Daoy (cell line): ENCODE data around the gene DNAAF8. TPM values are rescaled to one million over a fixed set of nuclear protein-coding genes. Genes with fewer than 3 reads are reported as not detected.

ENCODE experiments used
- DNase-seq: peaks from one replicate; pipeline ENCODE4 v3.0.0-alpha.2; 2015; ENCODE audit warnings: low read depth
- total RNA-seq: library from RNA; depleted of rRNA; stranded (reverse); fragments of >200 nt; shearing (Covaris generic); gene quantifications from 2 replicates; pipeline ENCODE4 v1.2.3, GENCODE V29; 2014

DNAAF8 gene
- total RNA-seq, 1 experiment from 2014 or later: 0.74 TPM

GRCh38 chr16:4752351-4753100, 18.2 kb downstream of the DNAAF8 start:
- DNase-seq: no peak

- no peak for DNase-seq
Observed at GRCh38 chr16:4753227-4753626, 18.9 kb downstream of the DNAAF8 start.

GRCh38 chr16:4754865-4755264, 20.5 kb downstream of the DNAAF8 start:
- DNase-seq: no peak

- no peak for DNase-seq
Observed at GRCh38 chr16:4755687-4756086, 21.4 kb downstream of the DNAAF8 start.

GRCh38 chr16:4760221-4760910, 26.0 kb downstream of the DNAAF8 start:
- DNase-seq: no peak

- DNase-seq: no peak
Observed at GRCh38 chr16:4762205-4762604, 27.9 kb downstream of the DNAAF8 start.

GRCh38 chr16:4763791-4764190, 29.5 kb downstream of the DNAAF8 start:
- DNase-seq: no peak

GRCh38 chr16:4765511-4766474, 31.5 kb downstream of the DNAAF8 start:
- no peak for DNase-seq

- DNase-seq: peak; percentile 96
Observed at GRCh38 chr16:4766875-4767628, 32.7 kb downstream of the DNAAF8 start, which contains the start of gene ZNF500. TSS of gene ZNF500 (minus strand) at chr16:4767162. CDS start at chr16:4765978, 1,184 bp downstream.

- DNase-seq: peak; percentile 26
Observed at GRCh38 chr16:4767872-4768548, 33.7 kb downstream of the DNAAF8 start.

GRCh38 chr16:4768549-4769305, 34.4 kb downstream of the DNAAF8 start:
- DNase-seq: peak; percentile 96

GRCh38 chr16:4769306-4769638, 34.9 kb downstream of the DNAAF8 start:
- DNase-seq: no peak

- no peak for DNase-seq
Observed at GRCh38 chr16:4771646-4772045, 37.3 kb downstream of the DNAAF8 start.

- no peak for DNase-seq
Observed at GRCh38 chr16:4772351-4772750, 38.0 kb downstream of the DNAAF8 start.

GRCh38 chr16:4775005-4775404, 40.7 kb downstream of the DNAAF8 start:
- no peak for DNase-seq

GRCh38 chr16:4776141-4776705, 41.9 kb downstream of the DNAAF8 start:
- no peak for DNase-seq

- DNase-seq: no peak
Observed at GRCh38 chr16:4777339-4778049, 43.2 kb downstream of the DNAAF8 start.

- no peak for DNase-seq
Observed at GRCh38 chr16:4778050-4778392, 43.7 kb downstream of the DNAAF8 start.

- no peak for DNase-seq
Observed at GRCh38 chr16:4780235-4780634, 45.9 kb downstream of the DNAAF8 start.
